Choroid plexus epithelial cell (primary cell): Measurements from ENCODE around the gene COQ6.
"Not testable (repeated sequence)": the region's sequence is repeated elsewhere in the genome, so short reads cannot be mapped to it uniquely, and the experiment has no call there.

Experiments
- DNase-seq: peaks from one replicate; pipeline ENCODE4 v3.0.0-alpha.2; 2010; ENCODE audit warnings: low read depth
- H3K4me3 ChIP-seq: 2 replicates; pipeline ENCODE4 v1.5.1; 2011; ENCODE audit warnings: low read depth, mild to moderate bottlenecking, control low read depth, low read length, moderate library complexity
- TF ChIP-seq, protein P1 (sequence below): conservative IDR thresholded peaks from 2 replicates; pipeline ENCODE4 v1.5.1; 2011; ENCODE audit warnings: low read depth, mild to moderate bottlenecking, control low read depth, inconsistent platforms, low read length, moderate library complexity

The COQ6 gene

DNA sequence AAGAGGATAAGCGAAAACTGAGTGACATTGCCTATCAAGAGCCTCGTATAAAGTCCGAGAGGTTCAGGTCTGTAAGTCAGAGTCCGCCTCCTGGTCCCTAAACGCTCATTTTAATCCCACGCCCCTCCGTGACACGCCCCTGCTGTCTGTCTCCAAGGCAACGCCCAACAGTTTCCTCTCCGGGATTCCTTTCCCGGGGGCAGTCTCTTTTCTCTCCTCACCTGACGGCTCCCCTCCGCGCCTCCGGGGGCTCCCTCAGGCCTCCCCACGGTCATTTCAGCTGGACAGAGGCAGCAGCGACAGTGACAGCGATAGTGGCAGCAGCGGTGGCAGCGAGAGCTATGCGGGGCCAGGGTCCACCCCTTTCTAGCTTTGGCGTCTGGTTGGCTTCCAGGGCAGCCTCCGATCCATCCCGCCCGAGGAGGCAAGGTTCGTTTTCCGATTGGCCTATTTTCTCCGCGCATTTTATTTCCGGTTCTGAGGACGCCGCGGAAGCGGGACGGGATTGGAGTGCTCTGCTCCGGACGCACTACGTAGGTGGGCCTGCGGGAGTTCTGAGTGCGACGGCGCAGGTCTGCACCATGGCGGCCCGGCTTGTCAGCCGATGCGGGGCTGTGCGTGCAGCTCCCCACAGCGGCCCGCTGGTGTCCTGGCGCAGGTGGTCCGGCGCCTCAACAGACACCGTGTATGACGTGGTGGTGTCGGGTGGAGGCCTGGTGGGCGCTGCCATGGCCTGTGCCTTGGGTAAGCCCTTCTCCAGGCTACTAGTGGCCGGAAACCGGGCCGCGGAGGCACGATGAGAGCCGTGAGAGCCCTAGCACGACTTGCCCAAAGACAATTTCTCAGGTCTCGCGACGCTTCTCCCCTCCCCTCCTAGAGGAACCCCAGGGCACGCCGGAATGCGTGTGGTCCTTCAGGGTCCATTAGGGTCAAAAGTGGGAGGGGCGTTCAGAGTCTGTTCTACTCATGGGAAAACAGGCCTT is at the start of gene COQ6, which contains the start of gene FAM161B:
Gene COQ6, plus strand, starts transcription at position 551 of the 983 bp plus-strand sequence. Its CDS starts 31 bp downstream, at position 582.
Gene FAM161B, minus strand, starts transcription at position 343 of the 983 bp plus-strand sequence. Its CDS starts 68 bp downstream, at position 275.
- DNase-seq = peak; percentile 98
- peak within 1 kb of the TSS; percentile 99 for H3K4me3 ChIP-seq
- TF ChIP-seq, protein P1, sequence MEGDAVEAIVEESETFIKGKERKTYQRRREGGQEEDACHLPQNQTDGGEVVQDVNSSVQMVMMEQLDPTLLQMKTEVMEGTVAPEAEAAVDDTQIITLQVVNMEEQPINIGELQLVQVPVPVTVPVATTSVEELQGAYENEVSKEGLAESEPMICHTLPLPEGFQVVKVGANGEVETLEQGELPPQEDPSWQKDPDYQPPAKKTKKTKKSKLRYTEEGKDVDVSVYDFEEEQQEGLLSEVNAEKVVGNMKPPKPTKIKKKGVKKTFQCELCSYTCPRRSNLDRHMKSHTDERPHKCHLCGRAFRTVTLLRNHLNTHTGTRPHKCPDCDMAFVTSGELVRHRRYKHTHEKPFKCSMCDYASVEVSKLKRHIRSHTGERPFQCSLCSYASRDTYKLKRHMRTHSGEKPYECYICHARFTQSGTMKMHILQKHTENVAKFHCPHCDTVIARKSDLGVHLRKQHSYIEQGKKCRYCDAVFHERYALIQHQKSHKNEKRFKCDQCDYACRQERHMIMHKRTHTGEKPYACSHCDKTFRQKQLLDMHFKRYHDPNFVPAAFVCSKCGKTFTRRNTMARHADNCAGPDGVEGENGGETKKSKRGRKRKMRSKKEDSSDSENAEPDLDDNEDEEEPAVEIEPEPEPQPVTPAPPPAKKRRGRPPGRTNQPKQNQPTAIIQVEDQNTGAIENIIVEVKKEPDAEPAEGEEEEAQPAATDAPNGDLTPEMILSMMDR = no peak

DNA sequence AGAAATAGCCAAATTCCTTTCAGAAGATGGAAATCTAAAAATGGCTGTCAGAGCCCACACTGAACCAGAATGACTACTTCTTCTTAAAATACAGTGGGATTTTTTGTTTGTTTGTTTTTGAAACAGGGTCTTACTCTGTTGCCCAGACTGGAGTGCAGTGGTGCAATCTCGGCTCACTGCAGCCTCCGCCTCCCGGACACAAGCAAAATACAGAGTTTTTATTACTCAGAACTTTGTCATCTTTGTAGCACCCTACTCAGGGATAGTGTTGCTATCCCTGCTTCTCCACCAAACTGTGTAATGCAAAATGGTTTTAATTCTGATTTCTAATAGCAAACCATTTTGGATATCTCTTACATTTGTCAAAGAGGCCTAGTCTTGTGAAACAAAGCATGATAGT is 47.1 kb upstream of the COQ6 start:
- no peak overlapping the region for H3K4me3 ChIP-seq
- DNase-seq = peak; percentile 36
- TF ChIP-seq, protein P1 = no peak

DNA sequence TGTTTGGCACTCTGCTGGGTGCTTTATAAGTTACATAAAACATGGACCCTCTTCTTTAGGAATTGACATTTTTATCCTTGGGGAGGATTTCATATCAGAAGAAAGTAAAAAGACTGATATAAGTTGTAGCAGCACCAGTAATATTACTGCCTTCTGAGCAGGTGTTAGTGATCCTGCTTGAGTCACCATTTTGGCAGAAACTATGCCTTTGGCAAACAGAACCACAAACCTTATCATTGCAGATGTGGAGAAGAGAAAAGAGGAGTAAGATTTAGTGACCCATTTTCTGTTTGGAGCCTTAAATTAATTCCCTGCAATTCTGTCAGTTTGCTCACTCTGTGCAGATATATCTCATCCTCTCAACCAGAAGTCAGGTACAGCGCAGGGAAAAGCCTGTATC is 40.4 kb upstream of the COQ6 start:
- H3K4me3 ChIP-seq = no peak overlapping the region
- TF ChIP-seq, protein P1 = no peak
- no peak for DNase-seq

DNA sequence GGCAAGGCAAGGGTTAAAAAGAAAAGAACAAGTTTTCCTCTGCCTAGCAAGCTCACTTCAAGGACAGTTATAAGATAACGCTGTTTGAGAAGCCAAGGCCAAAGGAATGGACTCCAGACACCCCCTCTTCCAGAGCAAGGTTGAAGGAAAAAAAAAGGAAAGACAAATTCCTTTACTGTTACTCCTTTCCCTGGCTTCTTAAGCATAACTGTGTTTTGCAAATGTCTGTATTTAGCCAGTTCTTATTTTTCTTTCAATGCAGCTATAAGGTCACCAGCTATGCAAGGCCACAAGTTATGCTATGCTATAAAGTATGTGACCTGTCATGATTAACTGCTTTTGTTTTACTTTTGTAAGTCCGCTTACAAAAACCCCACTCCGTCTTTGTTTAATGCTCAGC is 36.8 kb upstream of the COQ6 start:
- no peak overlapping the region for H3K4me3 ChIP-seq
- DNase-seq = peak; percentile 77
- TF ChIP-seq, protein P1 = no peak

DNA sequence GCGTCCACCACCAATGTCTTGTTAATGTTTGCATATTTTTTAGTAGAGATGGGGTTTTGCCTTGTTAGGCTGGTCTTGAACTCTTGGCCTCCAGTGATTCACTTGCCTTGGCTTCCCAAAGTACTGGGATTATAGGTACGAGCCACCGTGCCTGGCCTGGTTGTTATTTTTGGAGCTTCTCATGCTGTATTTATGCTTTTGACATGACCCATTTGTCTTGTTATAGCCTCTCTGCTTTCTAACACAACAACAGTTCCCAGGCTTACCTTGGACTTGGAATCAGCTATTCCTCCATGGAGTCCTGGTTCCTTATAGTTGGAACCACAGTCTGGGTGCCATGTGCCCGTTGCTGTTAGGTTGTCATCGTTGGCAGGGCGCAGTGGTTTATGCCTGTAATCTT is 33.8 kb upstream of the COQ6 start:
- no peak overlapping the region for H3K4me3 ChIP-seq
- TF ChIP-seq, protein P1 = no peak
- DNase-seq = no peak

DNA sequence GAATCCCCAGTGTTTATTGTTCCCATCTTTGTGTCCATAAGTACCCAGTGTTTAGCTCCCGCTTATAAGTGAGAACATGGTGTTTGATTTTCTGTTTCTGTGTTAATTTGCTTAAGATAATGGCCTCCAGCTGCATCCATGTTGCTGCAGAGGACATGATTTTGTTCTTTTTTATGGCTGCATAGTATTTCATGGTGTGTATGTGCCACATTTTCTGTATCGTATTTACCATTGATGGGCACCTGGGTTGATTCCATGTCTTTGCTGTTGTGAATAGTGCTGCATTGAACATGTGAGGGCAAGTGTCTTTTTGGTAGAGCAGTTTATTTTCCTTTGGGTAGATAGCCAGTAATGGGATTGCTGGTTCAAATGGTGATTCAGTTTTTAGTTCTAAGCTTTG is 30.6 kb upstream of the COQ6 start:
- not testable (repeated sequence) for H3K4me3 ChIP-seq

DNA sequence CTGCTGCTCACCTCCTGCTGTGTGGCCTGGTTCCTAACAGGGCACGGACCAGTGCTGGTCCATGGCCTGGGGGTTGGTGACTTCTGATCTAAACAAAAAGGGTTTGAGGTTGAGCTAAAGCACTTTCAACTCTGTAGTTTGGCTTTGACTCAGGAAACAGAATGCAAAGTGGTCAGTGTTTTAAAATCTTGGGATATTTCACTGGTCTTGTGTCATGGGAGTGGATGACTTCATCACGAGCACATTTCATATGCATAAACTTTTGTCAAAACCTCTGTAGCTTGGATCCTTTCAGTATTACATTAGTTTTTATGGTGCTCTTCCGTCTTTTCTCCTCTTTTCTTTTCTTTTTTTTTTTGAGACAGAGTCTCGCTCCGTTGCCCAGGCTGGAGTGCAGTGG is 25.8 kb upstream of the COQ6 start:
- no peak for DNase-seq
- TF ChIP-seq, protein P1 = no peak
- H3K4me3 ChIP-seq = no peak overlapping the region

More for the DNA sequence above, 30.6 kb upstream of the COQ6 start:
- not testable (repeated sequence) for DNase-seq
